Trophoblast cell (in vitro differentiated cells and primary cell): ENCODE results near the gene ITSN2.

Source experiments
- DNase-seq, 2 donors: peaks; one replicate each; pipeline ENCODE4 v3.0.0-alpha.2; 2016
- H2AFZ ChIP-seq: 2 replicates; pipeline ENCODE4 v1.6.1; 2013; ENCODE audit warnings: low read length, moderate library complexity, mild to moderate bottlenecking; ENCODE audit not compliant: insufficient read depth, poor library complexity
- H2AK5ac ChIP-seq: 2 replicates; pipeline ENCODE4 v1.6.1; 2013; ENCODE audit warnings: mild to moderate bottlenecking, low read length
- H2BK120ac ChIP-seq: 2 replicates; pipeline ENCODE4 v1.6.1; 2013; ENCODE audit warnings: low read length, mild to moderate bottlenecking, moderate library complexity; ENCODE audit not compliant: insufficient read depth, poor library complexity
- H2BK12ac ChIP-seq: 2 replicates; pipeline ENCODE4 v1.6.1; 2013; ENCODE audit warnings: mild to moderate bottlenecking, low read length, moderate library complexity
- H2BK5ac ChIP-seq: 2 replicates; pipeline ENCODE4 v1.6.1; 2013; ENCODE audit warnings: low read length, low read depth, moderate library complexity, mild to moderate bottlenecking; ENCODE audit not compliant: poor library complexity
- H3K14ac ChIP-seq: 2 replicates; pipeline ENCODE4 v1.6.1; 2013; ENCODE audit warnings: mild to moderate bottlenecking, low read length
- H3K18ac ChIP-seq: 2 replicates; pipeline ENCODE4 v1.6.1; 2013; ENCODE audit warnings: mild to moderate bottlenecking, low read length
- H3K23ac ChIP-seq: 2 replicates; pipeline ENCODE4 v1.6.1; 2013; ENCODE audit warnings: low read length
- H3K27ac ChIP-seq: 2 replicates; pipeline ENCODE4 v1.5.1; 2013; ENCODE audit warnings: low read depth, mild to moderate bottlenecking, inconsistent platforms, low read length, moderate library complexity
- H3K27me3 ChIP-seq: 2 replicates; pipeline ENCODE4 v1.6.1; 2013; ENCODE audit warnings: inconsistent platforms, mild to moderate bottlenecking, low read length, moderate library complexity; ENCODE audit not compliant: insufficient read depth
- H3K36me3 ChIP-seq, 2 experiments: 1 replicate in 1 of 2; 2 replicates in 1 of 2; pipeline ENCODE4 v1.6.1; 2013; ENCODE audit warnings: low read length in 2 of 2, mild to moderate bottlenecking in 2 of 2, moderate library complexity in 1 of 2; ENCODE audit not compliant: insufficient read depth in 2 of 2, control insufficient read depth in 1 of 2
- H3K4ac ChIP-seq: 2 replicates; pipeline ENCODE4 v1.6.1; 2013; ENCODE audit warnings: low read depth, mild to moderate bottlenecking, low read length, moderate library complexity
- H3K4me1 ChIP-seq, 2 experiments: 1 replicate in 1 of 2; 2 replicates in 1 of 2; pipeline ENCODE4 v1.6.1; 2013; ENCODE audit warnings: low read length in 2 of 2, mild to moderate bottlenecking in 2 of 2, moderate library complexity in 1 of 2; ENCODE audit not compliant: insufficient read depth in 2 of 2, control insufficient read depth in 1 of 2
- H3K4me2 ChIP-seq: 2 replicates; pipeline ENCODE4 v1.6.1; 2013; ENCODE audit warnings: inconsistent platforms, mild to moderate bottlenecking, low read length, moderate library complexity
- H3K4me3 ChIP-seq: 2 replicates; pipeline ENCODE4 v1.5.1; 2013; ENCODE audit warnings: mild to moderate bottlenecking, low read depth, low read length, inconsistent platforms
- H3K79me1 ChIP-seq: one replicate; pipeline ENCODE4 v1.6.1; 2013; ENCODE audit warnings: low read length
- H3K79me2 ChIP-seq: 2 replicates; pipeline ENCODE4 v1.6.1; 2013; ENCODE audit warnings: low read length, mild to moderate bottlenecking; ENCODE audit not compliant: control insufficient read depth, insufficient read depth, poor library complexity
- H3K9ac ChIP-seq: 2 replicates; pipeline ENCODE4 v1.6.1; 2013; ENCODE audit warnings: mild to moderate bottlenecking, low read length
- H3K9me3 ChIP-seq: 2 replicates; pipeline ENCODE4 v1.6.1; 2013; ENCODE audit warnings: low read depth, mild to moderate bottlenecking, control low read depth, inconsistent platforms, low read length; ENCODE audit not compliant: insufficient read depth
- H4K12ac ChIP-seq: 2 replicates; pipeline ENCODE4 v1.6.1; 2013; ENCODE audit warnings: low read depth, mild to moderate bottlenecking, low read length, moderate library complexity
- H4K8ac ChIP-seq: 2 replicates; pipeline ENCODE4 v1.6.1; 2013; ENCODE audit warnings: low read depth, mild to moderate bottlenecking, low read length, moderate library complexity
- H4K91ac ChIP-seq: one replicate; pipeline ENCODE4 v1.6.1; 2013; ENCODE audit warnings: low read depth, mild to moderate bottlenecking, low read length, moderate library complexity
- WGBS: extraction: QIAGEN DNeasy Blood & Tissue Kit; methylation state at CpG from one replicate; pipeline ENCODE4 v1.1.7; 2013; ENCODE audit warnings: missing lambda C conversion rate; ENCODE audit not compliant: insufficient read length, insufficient coverage; ENCODE audit errors: extremely low coverage; 5-methylcytosine and 5-hydroxymethylcytosine counted together

The ITSN2 gene

GRCh38 chr2:24350826-24351626, 9.3 kb downstream of the ITSN2 start:
- H3K4me2 ChIP-seq, result no peak overlapping the region
- no peak overlapping the region for H2AFZ ChIP-seq
- H2BK5ac ChIP-seq, result no peak overlapping the region
- no peak overlapping the region for H3K9ac ChIP-seq
- no peaks in the 10 kb centered on the region for H3K79me2 ChIP-seq
- H3K14ac ChIP-seq, result no peak overlapping the region
- H3K4me1 ChIP-seq, result peaks cover 0 to 2% of the 10 kb centered on the region in 2 experiments
- no peak overlapping the region for H4K8ac ChIP-seq
- H3K18ac ChIP-seq, result no peak overlapping the region
- H3K79me1 ChIP-seq, result no peaks in the 10 kb centered on the region
- no peak overlapping the region for H3K23ac ChIP-seq
- no peak overlapping the region for H2AK5ac ChIP-seq
- DNase-seq, result no peak
- no peak overlapping the region for H2BK12ac ChIP-seq
- no peaks in the 10 kb centered on the region for H3K36me3 ChIP-seq
- H3K4me3 ChIP-seq, result no peak overlapping the region
- H3K27me3 ChIP-seq, result no peaks in the 10 kb centered on the region
- H4K91ac ChIP-seq, result no peak overlapping the region
- H3K4ac ChIP-seq, result no peak overlapping the region
- H2BK120ac ChIP-seq, result no peak overlapping the region
- no peak overlapping the region for H3K27ac ChIP-seq
- no CpG with 5 or more reads among the region's 7 CpGs for whole genome bisulfite sequencing
- no peaks in the 10 kb centered on the region for H3K9me3 ChIP-seq
- H4K12ac ChIP-seq, result no peak overlapping the region

- Histone ChIP-seq H3K9me3 (no peaks in the 10 kb centered on the region), H3K4me1 (peaks cover 0 to 2% of the 10 kb centered on the region in 2 experiments), H2BK12ac (no peak overlapping the region), H2AK5ac (no peak overlapping the region), H3K4me2 (no peak overlapping the region), H3K27me3 (no peaks in the 10 kb centered on the region), H2BK120ac (no peak overlapping the region), H3K36me3 (no peaks in the 10 kb centered on the region), H3K4ac (no peak overlapping the region), H3K79me2 (no peaks in the 10 kb centered on the region), H2AFZ (no peak overlapping the region), H3K79me1 (no peaks in the 10 kb centered on the region), H4K91ac (no peak overlapping the region), H3K18ac (no peak overlapping the region), H3K4me3 (no peak overlapping the region), H3K27ac (no peak overlapping the region), H3K23ac (no peak overlapping the region), H4K12ac (no peak overlapping the region), H4K8ac (no peak overlapping the region), H3K14ac (no peak overlapping the region), H2BK5ac (no peak overlapping the region), H3K9ac (no peak overlapping the region)
- no peak for DNase-seq
These were observed 11.2 kb downstream of the ITSN2 start for GRCh38 chr2:24349097-24349496.

GRCh38 chr2:24345937-24346336, 14.4 kb downstream of the ITSN2 start:
- DNase-seq, result no peak
- Histone ChIP-seq H2BK12ac (no peak overlapping the region), H3K79me2 (peaks cover 2% of the 10 kb centered on the region), H3K4me2 (no peak overlapping the region), H3K4me3 (no peak overlapping the region), H3K18ac (no peak overlapping the region), H3K4me1 (no peaks in the 10 kb centered on the region), H2BK5ac (no peak overlapping the region), H2AFZ (no peak overlapping the region), H3K79me1 (no peaks in the 10 kb centered on the region), H3K27me3 (no peaks in the 10 kb centered on the region), H3K27ac (no peak overlapping the region), H3K9ac (no peak overlapping the region), H3K9me3 (no peaks in the 10 kb centered on the region), H3K36me3 (no peaks in the 10 kb centered on the region), H3K14ac (no peak overlapping the region), H2BK120ac (no peak overlapping the region), H4K91ac (no peak overlapping the region), H3K4ac (no peak overlapping the region), H3K23ac (no peak overlapping the region), H4K8ac (no peak overlapping the region), H4K12ac (no peak overlapping the region), H2AK5ac (no peak overlapping the region)
- 100% methylated on average over 1 of the region's 4 CpGs for WGBS

DNA sequence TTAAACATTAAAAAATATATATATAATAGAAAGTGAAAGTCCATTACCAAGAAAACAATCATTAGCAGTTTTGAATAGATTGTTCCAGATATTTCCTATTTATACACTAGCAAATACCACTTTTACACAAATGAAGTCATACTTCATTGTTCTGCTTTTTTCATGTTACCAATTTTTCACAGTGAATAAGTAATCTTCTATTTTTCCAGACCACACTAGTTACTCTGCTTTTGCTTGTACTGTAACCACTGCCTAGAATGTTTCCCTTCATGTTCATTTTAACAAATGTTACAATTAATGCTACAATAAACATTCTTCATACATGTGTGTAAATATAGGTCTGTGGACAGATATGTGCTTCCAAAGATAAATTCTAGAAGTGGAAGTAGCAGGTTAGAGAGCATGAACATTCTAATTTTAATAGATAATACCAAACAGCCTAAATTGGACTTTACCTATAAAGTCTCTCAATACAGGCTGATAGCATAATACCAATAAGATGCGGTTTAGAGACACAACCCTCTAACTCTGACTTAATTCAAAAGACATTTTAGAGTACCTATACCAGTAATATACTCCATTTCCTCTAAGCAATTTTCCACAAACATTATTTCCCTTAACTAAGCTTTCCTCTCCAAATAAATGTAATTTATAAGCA, 17.0 kb downstream of the ITSN2 start:
- Histone ChIP-seq H3K4me3 (no peak overlapping the region), H3K4ac (no peak overlapping the region), H2AFZ (no peak overlapping the region), H3K4me2 (no peak overlapping the region), H3K79me1 (no peaks in the 10 kb centered on the region), H3K79me2 (peaks cover 2% of the 10 kb centered on the region), H3K27ac (no peak overlapping the region), H4K8ac (no peak overlapping the region), H2BK5ac (no peak overlapping the region), H3K9ac (no peak overlapping the region), H3K27me3 (no peaks in the 10 kb centered on the region), H2AK5ac (no peak overlapping the region), H3K9me3 (no peaks in the 10 kb centered on the region), H2BK120ac (no peak overlapping the region), H3K36me3 (no peaks in the 10 kb centered on the region), H4K12ac (no peak overlapping the region), H3K18ac (no peak overlapping the region), H3K14ac (no peak overlapping the region), H4K91ac (no peak overlapping the region), H3K23ac (no peak overlapping the region), H2BK12ac (no peak overlapping the region), H3K4me1 (no peaks in the 10 kb centered on the region)
- no peak for DNase-seq
- WGBS, result no CpG with 5 or more reads among the region's 1 CpG
